T-helper 2 cell treated with Interferon-gamma antibody and Interleukin-4, amounts not matched to agents 5 μg/mL and 100 μg/mL, for 36 hours (primary cell): ENCODE measurements around the gene CYP1A2.
"Not testable (repeated sequence)": the region's sequence is repeated elsewhere in the genome, so short reads cannot be mapped to it uniquely, and the experiment has no call there.

Experiments used
- DNase-seq: peaks from one replicate; pipeline ENCODE4 v3.0.0; 2021; ENCODE audit warnings: low spot score
- H3K27ac Mint-ChIP-seq: one replicate; pipeline ENCODE4 v1.8.0; 2021; ENCODE audit warnings: mild to moderate bottlenecking, mixed read lengths
- H3K27me3 Mint-ChIP-seq: one replicate; pipeline ENCODE4 v1.8.0; 2021; ENCODE audit warnings: low read depth, mixed read lengths
- H3K36me3 Mint-ChIP-seq: one replicate; pipeline ENCODE4 v1.8.0; 2021; ENCODE audit warnings: low read depth, mixed read lengths
- H3K4me1 Mint-ChIP-seq: one replicate; pipeline ENCODE4 v1.8.0; 2021; ENCODE audit warnings: low read depth, mixed read lengths
- H3K4me3 Mint-ChIP-seq: one replicate; pipeline ENCODE4 v1.8.0; 2022; ENCODE audit warnings: mild to moderate bottlenecking, moderate library complexity, mixed read lengths
- H3K9me3 Mint-ChIP-seq: one replicate; pipeline ENCODE4 v1.8.0; 2021; ENCODE audit warnings: mixed read lengths

The CYP1A2 gene

DNA sequence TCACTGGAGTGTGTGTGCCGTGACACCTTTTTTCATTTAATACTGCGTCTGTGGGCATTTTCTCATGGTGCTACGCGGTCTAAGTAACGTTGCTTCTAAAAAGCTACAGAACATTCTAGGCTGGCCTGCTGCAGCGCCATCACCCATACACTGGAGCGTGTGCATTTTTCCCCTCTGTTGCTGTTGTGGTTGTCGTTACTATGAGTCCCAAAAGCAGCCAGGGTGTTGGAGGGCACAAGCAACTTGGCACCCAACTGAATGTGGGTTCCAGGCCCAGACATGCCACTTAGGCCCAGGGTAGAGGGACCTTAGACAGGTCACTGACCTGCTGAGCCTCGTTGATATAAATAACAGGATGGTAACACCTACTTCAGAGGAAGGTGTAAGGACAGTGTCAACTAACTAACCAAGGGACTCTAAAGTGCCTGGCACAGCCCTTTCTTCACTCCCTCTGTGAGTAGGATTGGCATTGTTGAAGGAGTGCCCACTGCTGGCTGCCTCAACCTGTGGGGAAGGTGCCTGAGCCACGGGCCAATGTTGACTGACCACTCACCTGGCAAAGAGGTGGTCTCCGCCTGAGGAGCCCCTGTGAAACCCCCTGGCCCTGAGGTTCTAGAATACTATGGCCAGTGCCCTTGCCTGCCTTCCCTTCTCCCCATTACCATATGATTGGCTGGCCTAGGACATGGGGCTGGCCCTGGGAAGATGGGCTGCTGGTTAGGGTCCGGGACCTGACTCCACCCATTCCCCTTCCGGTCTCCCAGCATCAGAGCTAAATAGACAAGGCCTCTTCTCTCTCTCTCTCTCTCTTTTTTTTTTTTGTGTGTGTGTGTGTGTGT lies 36.8 kb downstream of the CYP1A2 start:
- Mint-ChIP-seq H3K4me1 (peaks cover 53% of the 10 kb centered on the region), H3K27me3 (no peaks in the 10 kb centered on the region), H3K36me3 (peaks cover 67% of the 10 kb centered on the region), H3K27ac (peak overlapping the region; percentile 98), H3K4me3 (peak overlapping the region; percentile 88), H3K9me3 (no peaks in the 10 kb centered on the region)
- peak; percentile 39 for DNase-seq

DNA sequence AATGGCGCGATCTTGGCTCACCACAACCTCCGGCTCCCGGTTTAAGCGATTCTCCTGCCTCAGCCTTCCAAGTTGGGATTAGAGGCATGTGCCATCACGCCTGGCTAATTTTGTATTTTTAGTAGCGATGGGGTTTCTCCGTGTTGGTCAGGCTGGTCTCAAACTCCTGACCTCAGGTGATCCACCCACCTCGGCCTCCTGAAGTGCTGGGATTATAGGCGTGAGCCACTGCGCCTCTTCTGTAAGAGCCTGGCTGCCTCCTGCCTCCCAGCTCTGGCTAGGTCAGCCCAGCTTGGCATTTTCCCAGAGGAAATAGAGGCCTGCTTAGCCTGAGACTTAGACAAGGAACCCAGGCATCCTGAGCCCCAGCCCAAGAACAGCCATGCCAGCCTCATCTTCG lies 37.4 kb downstream of the CYP1A2 start:
- Mint-ChIP-seq H3K27ac (peak overlapping the region; percentile 98), H3K36me3 (peaks cover 70% of the 10 kb centered on the region), H3K4me3 (peak overlapping the region; percentile 88), H3K4me1 (peaks cover 53% of the 10 kb centered on the region)
- not testable (repeated sequence) for DNase-seq, H3K27me3 Mint-ChIP-seq, H3K9me3 Mint-ChIP-seq

DNA sequence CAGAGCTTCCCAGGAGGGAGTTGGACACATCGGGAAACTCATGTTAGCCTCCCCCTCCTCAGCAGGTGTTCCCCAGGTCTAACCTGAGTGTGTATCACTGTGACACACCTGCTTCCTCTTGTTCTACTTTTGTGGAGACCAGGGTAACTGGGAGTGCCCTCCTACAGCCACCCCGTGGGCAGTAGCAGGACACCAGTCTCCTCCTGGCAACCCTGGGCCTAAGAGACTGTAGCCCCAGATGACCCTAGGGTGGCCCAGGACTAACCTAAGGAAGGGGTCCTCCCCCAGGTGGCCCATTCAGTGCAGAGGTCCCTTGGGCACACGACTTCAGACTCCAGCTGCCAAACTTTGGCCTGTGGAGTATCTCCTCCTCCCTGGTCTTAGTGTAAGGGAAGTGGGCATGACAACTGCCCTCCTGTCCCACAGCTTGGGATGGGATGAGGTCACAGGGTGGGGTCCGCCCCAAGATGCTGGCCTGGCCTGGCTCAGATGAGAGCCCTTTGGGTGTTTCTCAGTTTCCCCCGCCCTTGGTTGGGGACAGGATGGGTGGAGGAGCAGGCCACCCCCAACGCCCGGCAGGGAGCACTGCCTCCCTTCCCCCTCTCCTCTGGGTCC lies 38.0 kb downstream of the CYP1A2 start:
- peaks cover 71% of the 10 kb centered on the region for H3K36me3 Mint-ChIP-seq
- no peaks in the 10 kb centered on the region for H3K27me3 Mint-ChIP-seq
- peak overlapping the region; percentile 88 for H3K4me3 Mint-ChIP-seq
- no peaks in the 10 kb centered on the region for H3K9me3 Mint-ChIP-seq
- DNase-seq, result no peak
- peak overlapping the region; percentile 98 for H3K27ac Mint-ChIP-seq
- peaks cover 55% of the 10 kb centered on the region for H3K4me1 Mint-ChIP-seq

- no peaks in the 10 kb centered on the region for H3K9me3 Mint-ChIP-seq
- peak; percentile 93 for DNase-seq
- H3K36me3 Mint-ChIP-seq, result peaks cover 77% of the 10 kb centered on the region
- peak overlapping the region; percentile 98 for H3K27ac Mint-ChIP-seq
- no peaks in the 10 kb centered on the region for H3K27me3 Mint-ChIP-seq
- peak overlapping the region; percentile 88 for H3K4me3 Mint-ChIP-seq
- H3K4me1 Mint-ChIP-seq, result peaks cover 63% of the 10 kb centered on the region
These were observed 38.8 kb downstream of the CYP1A2 start for GRCh38 chr15:74787251-74788041.

DNA sequence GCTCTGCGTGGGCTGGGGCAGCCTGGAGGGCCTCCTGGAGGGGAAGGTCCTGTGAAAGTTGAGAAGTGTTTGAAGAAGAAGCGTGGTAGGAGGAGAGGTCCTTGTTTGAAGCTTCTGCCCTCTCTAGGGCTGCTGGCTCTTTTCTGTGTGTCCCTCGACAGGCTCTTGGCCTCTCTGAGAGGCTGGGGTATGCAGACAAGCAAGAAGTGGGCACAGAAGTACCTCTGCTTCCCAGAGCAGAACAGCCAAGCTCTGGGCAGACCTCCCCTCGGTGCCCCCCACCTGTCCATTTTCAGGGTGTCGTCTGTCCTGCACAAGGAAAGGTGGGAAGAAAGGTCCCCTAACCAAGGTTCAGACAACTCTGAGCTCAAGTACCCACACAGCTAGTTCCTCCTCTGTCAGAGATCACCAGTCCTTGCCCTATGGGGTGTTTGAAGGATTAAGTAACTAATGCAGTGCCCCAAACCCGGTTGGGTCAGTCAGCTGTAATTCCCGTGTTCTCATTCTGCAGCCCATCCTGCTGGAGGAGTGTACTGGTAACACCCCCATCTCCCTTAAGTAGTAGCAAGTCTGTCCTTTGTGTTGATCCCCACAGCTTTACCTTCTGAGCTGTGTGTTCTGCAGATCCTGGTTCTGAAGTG lies 39.5 kb downstream of the CYP1A2 start:
- Mint-ChIP-seq H3K36me3 (peaks cover 72% of the 10 kb centered on the region), H3K4me3 (peak overlapping the region; percentile 88), H3K4me1 (peaks cover 70% of the 10 kb centered on the region), H3K9me3 (no peaks in the 10 kb centered on the region), H3K27ac (peak overlapping the region; percentile 98), H3K27me3 (no peaks in the 10 kb centered on the region)
- peak; percentile 20 for DNase-seq

- DNase-seq, result peak; percentile 70
- no peaks in the 10 kb centered on the region for H3K9me3 Mint-ChIP-seq
- H3K4me1 Mint-ChIP-seq, result peaks cover 75% of the 10 kb centered on the region
- H3K27ac Mint-ChIP-seq, result peak overlapping the region; percentile 98
- H3K27me3 Mint-ChIP-seq, result no peaks in the 10 kb centered on the region
- peaks cover 66% of the 10 kb centered on the region for H3K36me3 Mint-ChIP-seq
- peak overlapping the region; percentile 88 for H3K4me3 Mint-ChIP-seq
These were observed 40.1 kb downstream of the CYP1A2 start for GRCh38 chr15:74788683-74789151.

- Mint-ChIP-seq H3K4me3 (peak overlapping the region; percentile 88), H3K27me3 (no peaks in the 10 kb centered on the region), H3K4me1 (peaks cover 77% of the 10 kb centered on the region), H3K9me3 (no peaks in the 10 kb centered on the region), H3K36me3 (peaks cover 62% of the 10 kb centered on the region), H3K27ac (peak overlapping the region; percentile 98)
- DNase-seq, result no peak
These were observed 40.6 kb downstream of the CYP1A2 start for GRCh38 chr15:74789171-74789631.

- no peak for DNase-seq
- Mint-ChIP-seq H3K27me3 (no peaks in the 10 kb centered on the region), H3K27ac (peak overlapping the region; percentile 98), H3K4me1 (peaks cover 77% of the 10 kb centered on the region), H3K9me3 (no peaks in the 10 kb centered on the region), H3K36me3 (peaks cover 58% of the 10 kb centered on the region), H3K4me3 (peak overlapping the region; percentile 88)
These were observed 41.1 kb downstream of the CYP1A2 start for GRCh38 chr15:74789741-74790079.

DNA sequence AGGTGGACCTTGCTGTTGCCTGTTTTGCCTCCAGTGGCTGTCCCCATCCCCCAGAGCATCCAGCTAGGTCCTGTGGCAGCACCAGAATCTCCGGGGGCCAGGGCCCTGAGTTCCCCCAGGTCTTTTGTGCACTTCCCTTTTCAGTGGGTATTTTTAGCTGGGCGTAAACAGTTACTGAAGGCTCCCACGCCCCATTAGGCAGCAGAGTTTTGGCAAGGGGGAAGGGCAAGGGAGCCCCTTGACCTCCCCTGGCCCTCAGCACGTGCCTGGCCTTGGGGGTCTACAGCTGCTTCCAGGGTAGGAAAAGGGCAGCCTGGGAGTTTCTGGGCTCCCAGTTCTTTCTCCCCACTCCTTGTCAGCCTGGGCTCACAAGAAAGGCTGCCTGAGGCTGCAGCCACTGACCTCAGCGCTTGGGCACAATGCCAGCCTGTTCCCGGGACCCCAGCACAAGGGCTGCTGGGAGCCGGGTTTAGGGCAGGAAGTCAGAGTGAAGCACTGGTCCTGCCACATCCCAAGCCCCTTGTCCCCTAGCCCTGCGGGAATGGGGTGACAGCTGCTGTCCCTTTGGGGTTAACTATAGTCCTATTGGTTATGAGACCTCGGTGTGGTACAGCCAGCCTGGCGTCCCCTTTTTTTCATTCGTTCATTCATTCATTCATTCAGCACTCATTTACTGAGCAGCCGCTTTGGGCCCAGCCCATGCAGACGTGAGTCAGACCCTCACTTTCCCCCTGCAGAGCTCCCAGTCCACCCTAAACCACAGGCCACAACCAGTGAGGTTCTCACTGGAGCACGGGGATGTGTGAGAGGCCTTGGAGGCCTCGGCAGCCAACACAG lies 41.7 kb downstream of the CYP1A2 start:
- Mint-ChIP-seq H3K4me3 (peak overlapping the region; percentile 88), H3K27me3 (no peaks in the 10 kb centered on the region), H3K36me3 (peaks cover 58% of the 10 kb centered on the region), H3K27ac (peak overlapping the region; percentile 98), H3K4me1 (peaks cover 79% of the 10 kb centered on the region), H3K9me3 (no peaks in the 10 kb centered on the region)
- peak; percentile 56 for DNase-seq

DNA sequence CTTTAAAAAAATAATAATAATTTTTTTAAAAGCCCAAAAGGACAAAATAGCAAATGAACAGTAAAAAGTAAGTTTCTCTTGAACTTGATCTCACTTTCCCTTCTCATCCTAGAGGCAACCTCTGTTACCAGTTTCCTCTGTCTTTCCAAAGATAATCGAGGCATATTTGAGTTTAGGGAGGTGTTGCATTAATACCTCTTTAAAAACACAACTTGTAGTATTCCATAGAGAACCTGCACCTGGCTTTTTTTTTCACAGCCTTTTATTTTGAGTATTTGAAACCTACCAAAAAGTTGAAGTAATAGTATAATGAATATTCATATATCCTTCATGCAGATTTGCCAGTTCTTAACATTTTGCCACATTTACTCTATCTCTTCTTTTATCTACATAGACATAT lies 42.4 kb downstream of the CYP1A2 start:
- Mint-ChIP-seq H3K4me3 (peak overlapping the region; percentile 88), H3K27ac (peak overlapping the region; percentile 76), H3K27me3 (no peaks in the 10 kb centered on the region), H3K36me3 (peaks cover 56% of the 10 kb centered on the region), H3K4me1 (peaks cover 80% of the 10 kb centered on the region), H3K9me3 (no peaks in the 10 kb centered on the region)
- no peak for DNase-seq

DNA sequence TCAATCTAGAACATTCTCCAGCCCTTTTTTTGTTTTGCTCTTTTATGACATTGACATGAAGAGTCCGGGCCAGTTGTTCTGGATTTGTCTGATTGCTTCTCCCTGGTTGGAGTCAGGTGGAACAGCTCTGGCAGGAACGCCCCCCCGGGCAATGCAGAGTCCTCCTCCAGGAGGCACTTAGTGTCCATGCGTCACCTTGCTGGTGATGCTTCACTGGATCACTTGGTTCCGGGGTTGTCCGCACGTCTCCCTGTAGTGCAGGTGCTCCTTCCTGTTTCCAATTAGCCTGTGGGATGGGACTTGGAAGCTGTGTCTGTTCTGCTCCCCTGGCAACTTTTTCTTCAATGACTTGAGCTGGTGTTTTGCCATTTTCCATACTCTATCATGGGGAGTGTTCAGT lies 43.0 kb downstream of the CYP1A2 start:
- Mint-ChIP-seq H3K27ac (peak overlapping the region; percentile 76), H3K36me3 (peaks cover 55% of the 10 kb centered on the region), H3K4me1 (peaks cover 79% of the 10 kb centered on the region)

DNA sequence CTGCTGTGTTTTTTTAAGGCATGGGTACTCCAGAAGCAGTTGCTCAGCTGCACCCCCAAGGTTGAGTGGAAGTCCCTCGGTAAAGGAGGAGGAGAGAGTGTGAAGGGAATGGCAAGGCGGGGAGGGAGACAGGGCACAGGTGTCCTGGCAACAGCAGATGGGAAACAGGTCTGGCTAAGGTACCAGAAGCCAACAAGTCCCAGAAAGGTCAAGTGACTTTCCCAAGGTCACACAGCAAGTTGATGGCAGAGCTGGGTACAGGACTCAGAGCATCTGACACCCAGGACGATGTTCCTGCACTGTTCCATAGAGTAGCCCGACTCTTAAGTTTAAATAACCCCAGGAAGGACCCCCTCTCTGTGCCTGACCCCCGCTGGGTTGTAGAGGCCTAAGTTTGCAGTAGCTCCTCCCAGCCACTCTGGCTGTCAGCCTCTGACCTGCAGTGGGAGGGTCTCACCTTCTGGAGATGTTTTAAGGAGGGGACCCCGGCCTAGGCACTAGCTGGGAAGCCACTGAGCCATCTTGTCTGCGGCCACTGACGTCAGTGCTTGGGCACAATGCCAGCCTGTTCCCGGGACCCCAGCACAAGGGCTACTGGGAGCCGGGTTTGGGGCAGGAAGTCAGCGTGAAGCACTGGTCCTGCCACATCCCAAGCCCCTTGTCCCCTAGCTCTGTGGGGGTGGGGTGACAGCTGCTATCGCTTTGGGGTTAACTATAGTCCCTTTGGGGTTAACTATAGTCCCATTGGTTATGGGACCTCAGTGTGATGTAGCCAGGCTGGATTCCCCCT lies 43.8 kb downstream of the CYP1A2 start:
- no peak for DNase-seq
- H3K27ac Mint-ChIP-seq, result peak overlapping the region; percentile 72
- H3K36me3 Mint-ChIP-seq, result peaks cover 51% of the 10 kb centered on the region

More for the DNA sequence above, 43.0 kb downstream of the CYP1A2 start:
- no peaks in the 10 kb centered on the region for H3K9me3 Mint-ChIP-seq
- H3K4me3 Mint-ChIP-seq, result peak overlapping the region; percentile 88
- H3K27me3 Mint-ChIP-seq, result no peaks in the 10 kb centered on the region
- no peak for DNase-seq

More for the DNA sequence above, 43.8 kb downstream of the CYP1A2 start:
- peaks cover 73% of the 10 kb centered on the region for H3K4me1 Mint-ChIP-seq
- no peaks in the 10 kb centered on the region for H3K9me3 Mint-ChIP-seq
- H3K4me3 Mint-ChIP-seq, result peak overlapping the region; percentile 88
- no peaks in the 10 kb centered on the region for H3K27me3 Mint-ChIP-seq
